Activated CD8-positive, alpha-beta memory T cell treated with anti-CD3 and anti-CD28 coated beads, Interleukin-2, amount 50 U/mL, for 1 hour (primary cell): ENCODE data around the gene PTGER1.

Experiments used
- DNase-seq: peaks from one replicate; pipeline ENCODE4 v3.0.0-alpha.2; 2020; ENCODE audit errors: extremely low read depth

PTGER1 gene

GRCh38 chr19:14441041-14441938 is 33.9 kb downstream of the PTGER1 start:
- DNase-seq, result no peak

- DNase-seq, result no peak
These were observed 35.1 kb downstream of the PTGER1 start for GRCh38 chr19:14440049-14440448.

- no peak for DNase-seq
These were observed 36.1 kb downstream of the PTGER1 start for GRCh38 chr19:14439014-14439413.

GRCh38 chr19:14437578-14438140 is 37.5 kb downstream of the PTGER1 start:
- no peak for DNase-seq

- DNase-seq, result no peak
These were observed 39.7 kb downstream of the PTGER1 start for GRCh38 chr19:14435320-14436050.

GRCh38 chr19:14434543-14435319 is 40.4 kb downstream of the PTGER1 start:
- no peak for DNase-seq

GRCh38 chr19:14433554-14434501 is 41.3 kb downstream of the PTGER1 start:
- DNase-seq, result no peak

- no peak for DNase-seq
These were observed 42.2 kb downstream of the PTGER1 start, which contains the start of gene PKN1 for GRCh38 chr19:14432791-14433553. Gene PKN1 (plus strand): TSS chr19:14433306. CDS start chr19:14433522, 216 bp downstream.

GRCh38 chr19:14430712-14431111 is 44.4 kb downstream of the PTGER1 start:
- no peak for DNase-seq

GRCh38 chr19:14428882-14429416 is 46.2 kb downstream of the PTGER1 start:
- DNase-seq, result no peak

GRCh38 chr19:14427461-14427860 is 47.7 kb downstream of the PTGER1 start:
- no peak for DNase-seq

- DNase-seq, result no peak
These were observed 49.4 kb downstream of the PTGER1 start for GRCh38 chr19:14425696-14426138.
